Activated CD4-positive, alpha-beta T cell treated with anti-CD3 and anti-CD28 coated beads, Interleukin-2, Interleukin-4, amounts not matched to agents 100 ng/mL and 50 ng/mL, durations not matched to agents 16 hours and 8 hours (primary cell): ENCODE data around the gene MAG.

ENCODE experiments used
- DNase-seq: peaks from one replicate; pipeline ENCODE4 v3.0.0-alpha.2; 2020; ENCODE audit warnings: low spot score

MAG gene

DNA sequence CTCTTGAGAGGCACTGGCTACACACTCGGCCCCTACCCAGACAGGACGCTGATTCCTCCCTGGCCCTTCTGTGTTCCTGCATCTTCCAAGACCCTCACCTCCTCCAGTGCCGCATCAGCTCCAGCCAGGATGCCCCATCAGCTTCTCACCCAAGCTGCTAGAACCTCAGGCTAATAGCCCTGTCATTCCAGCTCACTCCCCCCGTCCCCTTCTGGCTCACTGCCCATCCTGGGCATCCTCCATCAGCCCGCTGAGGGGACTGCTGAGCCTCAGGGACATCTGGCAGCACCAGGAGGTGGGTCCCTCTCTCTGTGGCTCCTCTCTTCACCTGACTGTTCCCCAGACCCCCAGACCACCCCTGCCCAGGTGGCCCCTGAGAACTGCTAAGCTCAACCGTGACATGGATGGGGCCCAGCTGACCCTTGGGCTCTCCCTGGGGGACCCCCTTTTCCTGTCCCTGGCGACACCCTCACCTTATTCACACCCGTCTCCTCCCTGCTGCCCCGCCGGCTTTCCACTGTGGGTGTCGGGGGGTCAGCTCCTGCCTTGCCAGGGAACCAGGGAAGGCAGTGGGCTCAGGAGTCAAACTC, 71.1 kb downstream of the MAG start:
- no peak for DNase-seq
